Coronary artery (tissue), 2 donors: Measurements from ENCODE around the gene DYNC1H1.

ENCODE experiments used
- DNase-seq: peaks from one replicate; pipeline ENCODE4 v3.0.0-alpha.2; 2017; ENCODE audit warnings: low spot score
- H3K27ac ChIP-seq, 2 donors: fragments of 200-600 bp; sonication (generic); one replicate each; pipeline ENCODE4 v1.5.1; 2016 to 2019
- H3K4me3 ChIP-seq: fragments of 200-600 bp; sonication (generic); 2 replicates; pipeline ENCODE4 v1.5.1; 2016; ENCODE audit warnings: mild to moderate bottlenecking, moderate library complexity
- CTCF ChIP-seq: fragments of 200-600 bp; sonication (generic); IDR thresholded peaks from one replicate; pipeline ENCODE4 v1.5.1; 2019; ENCODE audit warnings: antibody characterized with exemption

DYNC1H1 gene

GRCh38 chr14:101959277-101959676 is 5.1 kb upstream of the DYNC1H1 start:
- Histone ChIP-seq H3K4me3 (no peak overlapping the region), H3K27ac (no peak overlapping the region)
- no peak for DNase-seq
- TF ChIP-seq CTCF: no peak

- H3K27ac ChIP-seq: no peak overlapping the region
- no peak for DNase-seq
- no peak for TF ChIP-seq CTCF
- H3K4me3 ChIP-seq: no peak overlapping the region
Observed at GRCh38 chr14:101960225-101960624, 4.1 kb upstream of the DYNC1H1 start.

- no peak overlapping the region for H3K27ac ChIP-seq
- peak; percentile 81 for TF ChIP-seq CTCF
- H3K4me3 ChIP-seq: no peak overlapping the region
- peak; percentile 79 for DNase-seq
Observed at GRCh38 chr14:101961011-101961721, 3.2 kb upstream of the DYNC1H1 start.

GRCh38 chr14:101961746-101962502 is 2.4 kb upstream of the DYNC1H1 start:
- peak overlapping the region in 1 of 2 donors; percentile 31 for H3K27ac ChIP-seq
- H3K4me3 ChIP-seq: no peak overlapping the region
- no peak for TF ChIP-seq CTCF
- DNase-seq: peak; percentile 41

- H3K4me3 ChIP-seq: no peak overlapping the region
- DNase-seq: no peak
- TF ChIP-seq CTCF: no peak
- no peak overlapping the region for H3K27ac ChIP-seq
Observed at GRCh38 chr14:101962503-101962874, 1.9 kb upstream of the DYNC1H1 start.

- H3K27ac ChIP-seq: no peak overlapping the region
- no peak overlapping the region for H3K4me3 ChIP-seq
- DNase-seq: no peak
- no peak for TF ChIP-seq CTCF
Observed at GRCh38 chr14:101963052-101963451, 1.3 kb upstream of the DYNC1H1 start.
